NT2/D1 (cell line): ENCODE data around the gene PPP1R14D.
A peak's percentile ranks its signal among the peaks of the same experiment; 100 is the strongest.

Source experiments
- DNase-seq: peaks from one replicate; pipeline ENCODE4 v3.0.0-alpha.2; 2011; ENCODE audit warnings: low read depth, low spot score
- H3K27me3 ChIP-seq: 2 replicates; pipeline ENCODE4 v1.6.0; 2011; ENCODE audit warnings: mild to moderate bottlenecking; ENCODE audit not compliant: insufficient read length, insufficient read depth
- H3K36me3 ChIP-seq: 2 replicates; pipeline ENCODE4 v1.6.1; 2011; ENCODE audit warnings: mild to moderate bottlenecking, low read length, mixed read lengths; ENCODE audit not compliant: insufficient read depth, insufficient read length
- H3K4me1 ChIP-seq: 2 replicates; pipeline ENCODE4 v1.5.1; 2011; ENCODE audit not compliant: insufficient read depth, insufficient read length
- H3K4me3 ChIP-seq: 2 replicates; pipeline ENCODE4 v1.5.1; 2011; ENCODE audit warnings: low read depth; ENCODE audit not compliant: insufficient read length
- H3K9ac ChIP-seq: 2 replicates; pipeline ENCODE4 v1.6.0; 2011; ENCODE audit warnings: low read depth; ENCODE audit not compliant: insufficient read length
- H3K9me3 ChIP-seq: 2 replicates; pipeline ENCODE4 v1.5.1; 2011; ENCODE audit warnings: mild to moderate bottlenecking, low read length; ENCODE audit not compliant: insufficient read depth
- SUZ12 ChIP-seq: IDR thresholded peaks from 2 replicates; pipeline ENCODE4 v1.6.1; 2011; ENCODE audit not compliant: insufficient read length, insufficient read depth; ENCODE audit errors: extremely low read depth
- YY1 ChIP-seq: IDR thresholded peaks from 2 replicates; pipeline ENCODE4 v1.6.1; 2011; ENCODE audit not compliant: insufficient read length, insufficient read depth
- ZNF274 ChIP-seq: IDR thresholded peaks from 2 replicates; pipeline ENCODE4 v1.6.1; 2011; ENCODE audit warnings: mild to moderate bottlenecking, low read depth, low read length

The PPP1R14D gene

DNA sequence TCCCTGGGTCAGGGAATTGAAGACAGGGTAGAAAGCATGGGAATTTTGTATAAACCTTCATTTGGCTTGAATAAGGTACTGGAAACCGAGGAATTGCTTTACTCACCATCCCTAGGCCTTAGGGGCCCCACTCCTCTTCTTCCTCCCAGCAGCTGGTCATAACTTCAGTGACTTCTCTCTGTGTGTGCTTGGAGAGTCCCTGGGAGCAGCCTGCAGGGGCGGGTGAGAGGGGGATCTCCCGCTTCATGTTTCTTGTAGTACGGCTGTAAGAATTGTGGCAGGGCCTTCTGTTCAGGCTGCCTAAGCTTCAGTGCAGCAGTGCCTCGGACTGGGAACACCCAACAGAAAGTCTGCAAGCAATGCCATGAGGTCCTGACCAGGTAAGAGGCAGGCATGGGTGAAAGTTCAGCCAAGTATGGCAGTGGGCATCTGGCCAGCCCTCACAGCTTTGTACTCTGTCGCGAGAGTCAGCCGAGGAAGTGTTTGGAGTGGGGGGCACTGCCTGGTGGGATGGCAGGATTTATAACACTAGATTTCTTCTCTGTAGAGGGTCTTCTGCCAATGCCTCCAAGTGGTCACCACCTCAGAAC, 19.6 kb downstream of the PPP1R14D start:
- Histone ChIP-seq H3K36me3 (peaks cover 39% of the 10 kb centered on the region), H3K27me3 (no peaks in the 10 kb centered on the region), H3K9me3 (no peaks in the 10 kb centered on the region), H3K9ac (no peak overlapping the region), H3K4me1 (peaks cover 3% of the 10 kb centered on the region), H3K4me3 (no peak overlapping the region)
- DNase-seq: no peak
- TF ChIP-seq SUZ12: no peak
- TF ChIP-seq ZNF274: no peak
- no peak for TF ChIP-seq YY1

DNA sequence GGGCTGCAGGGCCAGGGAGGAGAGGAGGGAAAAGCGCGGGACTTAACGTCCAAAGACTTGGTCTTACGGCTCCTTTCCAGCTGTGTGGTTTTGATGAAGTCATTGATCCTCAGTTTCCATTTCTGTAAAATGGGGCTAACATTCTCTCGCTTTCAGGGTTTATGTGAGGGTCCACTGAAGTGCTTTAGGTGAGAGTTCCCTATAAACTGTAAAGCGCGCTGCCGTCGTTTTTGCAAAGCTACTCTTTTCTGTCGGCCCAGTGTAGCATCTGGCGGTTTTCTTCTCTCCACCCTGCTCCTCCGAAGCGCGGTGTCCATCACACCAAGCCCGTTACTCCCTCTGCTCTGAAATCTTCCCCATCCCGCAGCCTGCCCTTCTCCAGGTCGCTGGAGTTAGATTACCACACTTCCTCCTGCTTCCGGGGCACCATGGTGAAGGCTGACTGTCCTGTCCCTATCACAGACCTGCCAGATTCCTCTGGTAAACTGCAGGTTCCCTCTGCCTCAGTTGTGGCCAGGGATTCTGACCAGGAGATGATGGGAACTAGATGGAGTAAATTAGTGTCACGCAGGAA, 20.5 kb downstream of the PPP1R14D start:
- peak overlapping the region; percentile 85 for H3K9ac ChIP-seq
- H3K9me3 ChIP-seq: no peaks in the 10 kb centered on the region
- H3K36me3 ChIP-seq: peaks cover 38% of the 10 kb centered on the region
- H3K4me3 ChIP-seq: peak overlapping the region; percentile 100
- peaks cover 3% of the 10 kb centered on the region for H3K4me1 ChIP-seq
- DNase-seq: no peak
- H3K27me3 ChIP-seq: no peaks in the 10 kb centered on the region
- TF ChIP-seq SUZ12 (no peak), ZNF274 (no peak), YY1 (no peak)

DNA sequence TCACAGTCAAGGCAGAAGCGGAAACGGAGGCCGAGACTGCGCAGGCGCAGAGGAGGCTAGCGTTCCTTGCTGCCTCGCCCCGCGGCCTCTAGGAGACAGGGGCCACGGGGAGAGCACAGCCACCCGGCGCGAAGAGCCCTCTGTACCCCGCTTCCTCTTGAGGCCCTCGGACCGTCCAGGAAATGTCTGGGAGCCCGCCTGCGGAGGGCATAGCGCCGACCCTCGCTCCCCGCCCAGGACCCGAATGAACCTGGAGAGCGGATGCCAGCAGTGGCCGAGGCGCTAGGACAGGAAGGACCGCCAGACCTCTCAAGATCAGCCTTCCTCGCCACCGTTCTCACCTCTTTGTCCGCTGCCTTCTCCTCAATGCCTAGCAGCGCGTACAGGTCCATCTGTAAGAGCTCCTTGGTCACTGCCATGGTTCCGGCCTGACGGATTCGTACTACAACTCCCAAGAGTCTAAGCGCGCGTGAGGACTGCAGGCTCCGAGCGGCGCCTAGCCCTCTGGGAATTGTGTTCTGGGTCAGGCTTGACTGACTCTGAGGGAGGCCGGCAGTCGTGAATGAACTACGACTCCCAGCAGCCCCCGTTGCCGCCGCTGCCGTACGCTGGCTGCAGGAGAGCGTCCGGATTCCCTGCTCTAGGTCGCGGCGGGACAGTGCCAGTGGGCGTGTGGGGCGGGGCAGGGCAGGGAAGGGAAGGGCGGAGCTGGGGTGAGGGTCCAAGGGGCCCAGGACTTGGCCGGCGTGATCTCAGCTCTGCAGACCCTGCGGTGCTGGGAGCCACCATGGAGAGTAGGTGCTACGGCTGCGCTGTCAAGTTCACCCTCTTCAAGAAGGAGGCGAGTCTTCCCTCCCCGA, 21.2 kb downstream of the PPP1R14D start, which contains the start of the genes DNAJC17 and ZFYVE19:
Gene DNAJC17, minus strand, starts transcription at position 446 of the 860 bp plus-strand sequence. Its CDS starts 27 bp downstream, at position 419.
Gene ZFYVE19, plus strand, starts transcription at position 62 of the 860 bp plus-strand sequence. Its CDS starts 501 bp downstream, at position 563.
- no peaks in the 10 kb centered on the region for H3K27me3 ChIP-seq
- peak; percentile 95 for DNase-seq
- TF ChIP-seq YY1: peak; percentile 14
- TF ChIP-seq ZNF274: no peak
- no peak for TF ChIP-seq SUZ12
- peak within 1 kb of the TSS; percentile 100 for H3K4me3 ChIP-seq
- H3K9ac ChIP-seq: peak within 1 kb of the TSS; percentile 99
- no peaks in the 10 kb centered on the region for H3K9me3 ChIP-seq
- H3K36me3 ChIP-seq: peaks cover 38% of the 10 kb centered on the region
- H3K4me1 ChIP-seq: peaks cover 3% of the 10 kb centered on the region

DNA sequence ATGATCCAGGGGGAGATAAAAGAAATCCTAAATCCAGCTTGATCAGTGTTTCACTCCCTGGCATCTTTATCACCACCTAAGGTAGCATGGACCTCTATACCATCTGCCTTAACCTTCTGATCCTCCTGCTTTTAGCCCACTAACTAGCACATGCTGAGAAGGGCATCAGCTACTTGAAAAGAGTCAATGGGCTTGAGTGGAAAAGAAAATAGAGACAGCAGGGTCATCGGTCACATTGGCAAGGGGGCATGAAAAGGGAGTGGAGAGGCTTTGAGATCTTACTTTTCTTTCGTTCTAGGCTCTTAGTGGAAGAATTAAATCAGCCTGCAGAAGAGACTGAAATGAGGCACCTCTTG, 21.9 kb downstream of the PPP1R14D start:
- Histone ChIP-seq H3K4me1 (peaks cover 3% of the 10 kb centered on the region), H3K9me3 (no peaks in the 10 kb centered on the region), H3K27me3 (no peaks in the 10 kb centered on the region), H3K4me3 (peak overlapping the region; percentile 100), H3K36me3 (peaks cover 35% of the 10 kb centered on the region), H3K9ac (peak overlapping the region; percentile 99)
- no peak for TF ChIP-seq SUZ12
- TF ChIP-seq YY1: no peak
- TF ChIP-seq ZNF274: no peak
- DNase-seq: no peak

DNA sequence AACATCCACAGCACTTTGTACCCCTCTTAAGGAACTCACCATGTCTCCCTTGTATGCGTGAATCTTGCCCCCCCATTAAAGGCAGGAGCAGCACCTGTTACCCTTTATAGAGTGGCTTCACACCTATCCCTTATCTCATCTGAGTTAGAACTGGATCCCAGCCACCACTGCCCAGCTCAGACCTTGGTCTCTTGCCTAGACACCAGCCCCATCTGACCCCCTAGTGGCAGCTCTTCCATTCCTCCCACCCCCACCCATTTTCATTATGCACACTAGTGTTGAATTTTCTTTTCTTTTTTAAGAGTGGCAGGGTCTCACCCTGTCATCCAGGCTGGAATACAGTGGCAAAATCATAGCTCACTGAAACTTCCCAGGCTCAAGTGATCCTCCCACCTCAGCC, 24.8 kb downstream of the PPP1R14D start:
- no peaks in the 10 kb centered on the region for H3K27me3 ChIP-seq
- no peaks in the 10 kb centered on the region for H3K9me3 ChIP-seq
- H3K4me3 ChIP-seq: no peak overlapping the region
- H3K36me3 ChIP-seq: peaks cover 18% of the 10 kb centered on the region
- no peak for TF ChIP-seq YY1
- no peak for TF ChIP-seq ZNF274
- TF ChIP-seq SUZ12: no peak
- peaks cover 3% of the 10 kb centered on the region for H3K4me1 ChIP-seq
- no peak overlapping the region for H3K9ac ChIP-seq
- no peak for DNase-seq

DNA sequence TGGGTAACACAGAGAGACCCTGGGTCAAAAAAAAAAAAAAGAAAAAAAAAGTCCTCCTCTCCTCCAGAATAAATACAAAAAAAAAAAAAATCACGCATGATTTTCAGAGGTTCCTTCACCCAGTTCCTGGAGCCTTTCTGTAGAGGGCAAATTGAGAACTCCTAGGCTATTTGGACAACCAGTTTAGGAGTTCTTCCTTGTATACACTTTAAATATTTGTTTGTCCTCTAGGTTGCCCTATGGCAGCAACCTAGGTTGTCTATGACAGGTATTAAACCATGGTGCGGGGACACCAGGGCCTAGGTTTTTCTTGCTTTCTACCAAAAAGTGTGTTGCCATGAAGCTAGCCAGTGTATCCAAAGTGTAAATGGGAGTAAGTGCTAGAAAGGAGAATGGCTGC, 25.4 kb downstream of the PPP1R14D start:
- no peak for DNase-seq
- no peak for TF ChIP-seq ZNF274
- no peak for TF ChIP-seq YY1
- no peak for TF ChIP-seq SUZ12
- H3K4me1 ChIP-seq: peaks cover under 1% of the 10 kb centered on the region
- no peak overlapping the region for H3K9ac ChIP-seq
- no peaks in the 10 kb centered on the region for H3K9me3 ChIP-seq
- H3K36me3 ChIP-seq: peaks cover 18% of the 10 kb centered on the region
- H3K4me3 ChIP-seq: no peak overlapping the region
- H3K27me3 ChIP-seq: no peaks in the 10 kb centered on the region

DNA sequence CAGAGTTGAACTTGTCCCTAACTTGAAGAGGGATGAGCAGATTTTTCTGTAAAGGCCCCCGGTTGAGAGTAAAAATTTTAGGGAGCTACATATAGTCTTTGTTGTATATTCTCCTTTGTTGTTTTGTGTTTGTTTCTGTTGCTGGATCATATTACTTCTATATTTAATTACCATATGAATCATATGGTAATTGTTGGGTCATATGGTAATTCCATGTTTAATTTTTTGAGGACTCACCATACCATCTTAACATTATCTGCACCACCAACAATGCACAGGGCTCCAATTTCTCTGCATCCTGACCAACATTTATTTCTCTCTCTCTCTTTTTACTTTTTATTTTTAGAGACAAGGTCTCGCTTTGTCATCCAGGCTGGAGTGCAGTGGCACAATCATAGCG, 29.0 kb downstream of the PPP1R14D start:
- no peak for DNase-seq
- no peaks in the 10 kb centered on the region for H3K27me3 ChIP-seq
- H3K4me1 ChIP-seq: no peaks in the 10 kb centered on the region
- no peak overlapping the region for H3K9ac ChIP-seq
- no peaks in the 10 kb centered on the region for H3K9me3 ChIP-seq
- no peak for TF ChIP-seq YY1
- TF ChIP-seq ZNF274: no peak
- no peak for TF ChIP-seq SUZ12
- H3K4me3 ChIP-seq: no peak overlapping the region
- peaks cover 18% of the 10 kb centered on the region for H3K36me3 ChIP-seq
